ENCODE results near the gene TUBA4A.

Gene TUBA4A

GRCh38 chr2:219273937-219274336 is 20.2 kb upstream of the TUBA4A start:
- no peaks in the 10 kb centered on the region for H3K9me3 ChIP-seq
- no peak overlapping the region for H3K4me3 ChIP-seq (ENCODE audit: low read depth, low read length)
- TF ChIP-seq CTCF (IDR thresholded peaks at IDR 0.05; ENCODE audit: low read depth, low read length) = no peak
- no peaks in the 10 kb centered on the region for H3K27me3 ChIP-seq
- DNase-seq = no peak
- peaks cover 20% of the 10 kb centered on the region for H3K4me1 ChIP-seq
- no peaks in the 10 kb centered on the region for H3K36me3 ChIP-seq

GRCh38 chr2:219272995-219273394 is 19.3 kb upstream of the TUBA4A start:
- H3K4me3 ChIP-seq (ENCODE audit: low read depth, low read length) = no peak overlapping the region
- H3K9me3 ChIP-seq = no peaks in the 10 kb centered on the region
- no peaks in the 10 kb centered on the region for H3K27me3 ChIP-seq
- peaks cover 11% of the 10 kb centered on the region for H3K4me1 ChIP-seq
- no peak for DNase-seq
- no peaks in the 10 kb centered on the region for H3K36me3 ChIP-seq
- no peak for TF ChIP-seq CTCF (IDR thresholded peaks at IDR 0.05; ENCODE audit: low read depth, low read length)

GRCh38 chr2:219272356-219272755 is 18.6 kb upstream of the TUBA4A start:
- Histone ChIP-seq H3K9me3 (no peaks in the 10 kb centered on the region), H3K27me3 (no peaks in the 10 kb centered on the region), H3K4me3 (ENCODE audit: low read depth, low read length) (no peak overlapping the region), H3K4me1 (peaks cover 8% of the 10 kb centered on the region), H3K36me3 (no peaks in the 10 kb centered on the region)
- no peak for TF ChIP-seq CTCF (IDR thresholded peaks at IDR 0.05; ENCODE audit: low read depth, low read length)
- DNase-seq = no peak

GRCh38 chr2:219271021-219271420 is 17.3 kb upstream of the TUBA4A start:
- Histone ChIP-seq H3K4me3 (ENCODE audit: low read depth, low read length) (no peak overlapping the region), H3K4me1 (peaks cover 8% of the 10 kb centered on the region), H3K27me3 (no peaks in the 10 kb centered on the region), H3K9me3 (no peaks in the 10 kb centered on the region), H3K36me3 (no peaks in the 10 kb centered on the region)
- DNase-seq = no peak
- no peak for TF ChIP-seq CTCF (IDR thresholded peaks at IDR 0.05; ENCODE audit: low read depth, low read length)

GRCh38 chr2:219270055-219270372 is 16.3 kb upstream of the TUBA4A start:
- H3K4me3 ChIP-seq (ENCODE audit: low read depth, low read length) = no peak overlapping the region
- no peaks in the 10 kb centered on the region for H3K36me3 ChIP-seq
- H3K4me1 ChIP-seq = peaks cover 8% of the 10 kb centered on the region
- DNase-seq = no peak
- TF ChIP-seq CTCF (IDR thresholded peaks at IDR 0.05; ENCODE audit: low read depth, low read length) = no peak
- H3K27me3 ChIP-seq = no peaks in the 10 kb centered on the region
- no peaks in the 10 kb centered on the region for H3K9me3 ChIP-seq

DNA sequence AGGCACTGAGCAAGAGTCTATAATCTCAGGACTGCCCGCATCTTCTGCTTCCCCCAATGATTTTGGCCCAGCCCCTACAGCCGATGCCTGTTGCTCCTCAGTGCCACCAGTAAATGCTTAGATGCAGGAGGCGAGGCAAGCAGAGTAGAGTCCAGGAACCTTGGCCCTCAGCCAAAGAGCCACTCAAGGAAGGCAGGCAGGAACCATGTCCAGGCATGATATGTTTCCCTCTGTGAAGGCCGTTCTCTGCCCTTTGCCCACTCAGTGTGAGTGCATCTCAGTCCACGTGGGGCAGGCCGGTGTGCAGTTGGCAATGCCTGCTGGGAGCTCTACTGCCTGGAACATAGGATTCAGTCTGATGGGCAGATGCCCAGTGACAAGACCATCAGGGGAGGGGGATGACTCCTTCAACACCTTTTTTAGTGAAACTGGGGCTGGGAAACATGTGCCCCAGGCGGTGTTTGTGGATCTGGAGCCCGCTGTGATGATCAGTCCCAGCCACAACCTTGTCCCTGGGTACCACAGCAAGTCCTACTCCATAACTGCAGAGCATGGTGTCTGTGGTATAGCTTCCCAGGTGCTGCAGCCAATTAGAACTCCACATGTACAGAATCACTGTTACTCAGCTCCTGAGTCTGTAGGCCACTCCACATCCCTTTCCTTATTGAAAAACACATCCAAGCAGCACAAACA is 15.8 kb upstream of the TUBA4A start:
- Histone ChIP-seq H3K9me3 (no peaks in the 10 kb centered on the region), H3K4me3 (ENCODE audit: low read depth, low read length) (no peak overlapping the region), H3K36me3 (no peaks in the 10 kb centered on the region), H3K4me1 (peaks cover 12% of the 10 kb centered on the region), H3K27me3 (no peaks in the 10 kb centered on the region)
- peak; percentile 85 for DNase-seq
- TF ChIP-seq CTCF (IDR thresholded peaks at IDR 0.05; ENCODE audit: low read depth, low read length) = no peak

All from BE2C (cell line).